Measurements from ENCODE around the gene RNF125. TPM values are rescaled to one million over a fixed set of nuclear protein-coding genes. Genes with fewer than 3 reads are reported as not detected.

Gene RNF125
- total RNA-seq, 3 donors from 2014 or later: 7.5 to 18.7 (median 8.9) TPM

DNA sequence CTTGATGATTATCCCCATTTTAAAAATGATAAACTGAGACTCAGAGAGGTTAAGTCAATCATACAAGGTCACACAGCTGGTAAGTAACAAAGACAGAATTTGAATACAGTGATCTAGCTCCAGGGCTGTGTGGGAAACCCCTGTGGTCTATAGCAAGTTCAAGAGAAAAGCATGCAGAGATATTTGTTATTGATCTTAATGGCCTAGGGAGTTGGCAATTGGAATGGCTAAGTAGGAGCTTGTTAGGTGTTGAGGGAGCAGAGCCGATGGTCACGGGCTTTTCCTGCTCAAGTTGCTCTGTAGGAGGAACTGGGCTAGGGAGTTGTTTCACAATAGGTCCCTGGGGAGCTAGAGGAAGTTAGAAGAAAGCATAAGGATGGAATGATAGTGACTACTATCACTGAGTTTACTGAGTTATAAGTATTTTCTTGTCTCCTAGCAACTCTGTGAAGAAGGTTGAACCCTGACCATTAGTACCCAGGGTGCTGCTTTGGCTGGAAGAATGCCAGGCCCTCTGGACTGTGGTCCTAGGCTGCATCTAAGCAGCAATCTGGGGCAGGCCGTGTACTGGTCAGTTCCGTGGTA is 30.0 kb downstream of the RNF125 start:
- peaks cover 14% of the 10 kb centered on the region for H3K4me1 ChIP-seq (ENCODE audit: low read depth)
- no peaks in the 10 kb centered on the region for H3K9me3 ChIP-seq
- intact Hi-C loops (cut with DNase I, micrococcal nuclease): no loop called here
- peak; percentile 58 to 73 (median 64) for DNase-seq
- ATAC-seq: peak; percentile 91
- H3K36me3 ChIP-seq (ENCODE audit: low read depth): no peaks in the 10 kb centered on the region
- TF ChIP-seq, protein P1, sequence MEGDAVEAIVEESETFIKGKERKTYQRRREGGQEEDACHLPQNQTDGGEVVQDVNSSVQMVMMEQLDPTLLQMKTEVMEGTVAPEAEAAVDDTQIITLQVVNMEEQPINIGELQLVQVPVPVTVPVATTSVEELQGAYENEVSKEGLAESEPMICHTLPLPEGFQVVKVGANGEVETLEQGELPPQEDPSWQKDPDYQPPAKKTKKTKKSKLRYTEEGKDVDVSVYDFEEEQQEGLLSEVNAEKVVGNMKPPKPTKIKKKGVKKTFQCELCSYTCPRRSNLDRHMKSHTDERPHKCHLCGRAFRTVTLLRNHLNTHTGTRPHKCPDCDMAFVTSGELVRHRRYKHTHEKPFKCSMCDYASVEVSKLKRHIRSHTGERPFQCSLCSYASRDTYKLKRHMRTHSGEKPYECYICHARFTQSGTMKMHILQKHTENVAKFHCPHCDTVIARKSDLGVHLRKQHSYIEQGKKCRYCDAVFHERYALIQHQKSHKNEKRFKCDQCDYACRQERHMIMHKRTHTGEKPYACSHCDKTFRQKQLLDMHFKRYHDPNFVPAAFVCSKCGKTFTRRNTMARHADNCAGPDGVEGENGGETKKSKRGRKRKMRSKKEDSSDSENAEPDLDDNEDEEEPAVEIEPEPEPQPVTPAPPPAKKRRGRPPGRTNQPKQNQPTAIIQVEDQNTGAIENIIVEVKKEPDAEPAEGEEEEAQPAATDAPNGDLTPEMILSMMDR (IDR thresholded peaks at IDR 0.05): no peak
- H3K4me3 ChIP-seq: no peak overlapping the region

- ATAC-seq: peak; percentile 77
- TF ChIP-seq, protein P1 (IDR thresholded peaks at IDR 0.05): no peak
- no peak overlapping the region for H3K4me3 ChIP-seq
Observed at GRCh38 chr18:32049393-32050171, 31.0 kb downstream of the RNF125 start.

DNA sequence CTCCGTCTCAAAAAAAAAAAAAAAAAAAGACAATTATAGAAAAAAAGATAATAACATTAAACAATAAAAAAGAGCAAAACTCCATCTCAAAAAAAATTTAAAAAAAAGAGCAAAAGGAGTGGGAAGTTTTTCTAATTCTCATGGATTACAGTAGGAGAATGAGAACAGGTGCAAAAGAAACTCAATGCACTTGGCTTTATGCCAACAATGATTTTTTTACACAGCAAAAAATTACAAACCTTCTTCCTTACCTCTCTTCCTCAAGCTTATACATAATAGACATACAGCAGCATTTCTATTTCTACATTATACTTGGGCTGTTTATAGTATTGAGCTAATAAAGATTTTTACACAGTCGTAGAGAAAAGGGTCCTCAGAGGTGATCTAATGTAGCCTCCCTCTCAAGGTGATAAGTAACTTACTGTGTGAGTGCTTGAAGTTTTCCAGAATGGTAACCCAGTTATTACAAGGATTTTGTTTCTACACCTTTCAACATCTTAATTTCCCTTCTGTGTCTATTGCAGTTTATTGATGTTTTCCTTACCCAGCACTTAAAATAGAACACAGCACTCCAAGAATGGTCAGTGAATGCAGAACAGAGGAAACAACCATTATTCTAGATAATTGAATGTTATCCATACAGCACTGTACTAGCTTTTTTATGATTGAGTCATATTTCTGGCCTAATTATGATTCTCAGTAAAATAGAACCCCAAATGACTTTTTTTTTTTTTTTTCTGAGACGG is 38.2 kb downstream of the RNF125 start:
- DNase-seq (no peak), ATAC-seq (no peak)
- TF ChIP-seq, protein P1 (IDR thresholded peaks at IDR 0.05): no peak
- Histone ChIP-seq H3K9me3 (no peaks in the 10 kb centered on the region), H3K4me3 (no peak overlapping the region), H3K4me1 (ENCODE audit: low read depth) (peaks cover 7% of the 10 kb centered on the region), H3K36me3 (ENCODE audit: low read depth) (no peaks in the 10 kb centered on the region)
- intact Hi-C loops (cut with DNase I, micrococcal nuclease): no loop called here

More at GRCh38 chr18:32049393-32050171, 31.0 kb downstream of the RNF125 start:
- intact Hi-C loops (cut with DNase I, micrococcal nuclease): no loop called here
- Histone ChIP-seq H3K4me1 (ENCODE audit: low read depth) (peaks cover 14% of the 10 kb centered on the region), H3K36me3 (ENCODE audit: low read depth) (no peaks in the 10 kb centered on the region), H3K9me3 (no peaks in the 10 kb centered on the region)
- peak; percentile 52 to 73 (median 58) for DNase-seq

DNA sequence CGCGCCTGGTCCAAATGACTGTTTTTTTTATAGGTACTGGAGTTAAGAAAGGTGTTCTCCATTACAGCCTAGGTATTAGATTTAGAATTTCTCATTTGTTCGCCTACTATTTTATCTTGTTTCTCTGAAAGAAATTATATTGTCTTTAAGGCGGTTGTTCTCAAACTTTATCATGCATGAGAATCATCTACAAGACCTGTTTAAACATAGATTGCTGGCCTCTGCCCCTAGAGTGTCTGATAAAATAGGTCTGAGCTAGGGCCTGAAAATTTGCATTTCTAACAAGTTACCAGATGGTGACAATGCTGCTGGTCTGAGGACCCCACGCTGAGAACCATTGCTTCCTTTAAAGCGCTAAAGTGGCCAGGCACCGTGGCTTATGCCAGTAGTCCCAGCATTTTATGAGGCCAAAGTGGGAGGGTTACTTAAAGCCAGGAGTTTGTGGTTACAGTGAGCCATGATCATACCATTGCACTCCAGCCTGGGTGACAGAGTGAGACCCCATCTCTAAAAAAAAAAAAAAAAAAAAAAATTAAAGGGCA is 39.1 kb downstream of the RNF125 start:
- H3K4me1 ChIP-seq (ENCODE audit: low read depth): peaks cover 7% of the 10 kb centered on the region
- no peaks in the 10 kb centered on the region for H3K9me3 ChIP-seq
- no peak for DNase-seq
- intact Hi-C loops (cut with DNase I, micrococcal nuclease): no loop called here
- H3K36me3 ChIP-seq (ENCODE audit: low read depth): no peaks in the 10 kb centered on the region
- TF ChIP-seq, protein P1 (IDR thresholded peaks at IDR 0.05): no peak
- H3K4me3 ChIP-seq: no peak overlapping the region
- no peak for ATAC-seq

- intact Hi-C loops (cut with DNase I, micrococcal nuclease): no loop called here
- TF ChIP-seq, protein P1 (IDR thresholded peaks at IDR 0.05): no peak
- ATAC-seq (no peak), DNase-seq (no peak)
- peaks cover 7% of the 10 kb centered on the region for H3K4me1 ChIP-seq (ENCODE audit: low read depth)
- no peaks in the 10 kb centered on the region for H3K9me3 ChIP-seq
- H3K4me3 ChIP-seq: no peak overlapping the region
- H3K36me3 ChIP-seq (ENCODE audit: low read depth): no peaks in the 10 kb centered on the region
Observed at GRCh38 chr18:32060026-32060425, 41.4 kb downstream of the RNF125 start.
